Activated CD4-positive, alpha-beta T cell treated with anti-CD3 and anti-CD28 coated beads, Interleukin-2, amount 10 ng/mL, durations not matched to agents 24 days and 14 days (primary cell): ENCODE results near the gene LOC128125822.
"Not testable (repeated sequence)": the region's sequence is repeated elsewhere in the genome, so short reads cannot be mapped to it uniquely, and the experiment has no call there.

Experiments used
- DNase-seq: peaks from one replicate; pipeline ENCODE4 v3.0.0; 2022
- H3K27ac Mint-ChIP-seq: one replicate; pipeline ENCODE4 v1.8.0; 2022; ENCODE audit warnings: mild to moderate bottlenecking, mixed read lengths
- H3K27me3 Mint-ChIP-seq: one replicate; pipeline ENCODE4 v1.8.0; 2022; ENCODE audit warnings: mixed read lengths
- H3K36me3 Mint-ChIP-seq: one replicate; pipeline ENCODE4 v1.8.0; 2022; ENCODE audit warnings: low read depth, mild to moderate bottlenecking, mixed read lengths
- H3K4me1 Mint-ChIP-seq: one replicate; pipeline ENCODE4 v1.8.0; 2021; ENCODE audit warnings: mixed read lengths
- H3K4me3 Mint-ChIP-seq: one replicate; pipeline ENCODE4 v1.8.0; 2022; ENCODE audit warnings: mild to moderate bottlenecking, moderate library complexity, mixed read lengths
- H3K9me3 Mint-ChIP-seq: one replicate; pipeline ENCODE4 v1.8.0; 2021; ENCODE audit warnings: mixed read lengths
- intact Hi-C: fragments of 100-400 bp; cut with micrococcal nuclease; formaldehyde crosslinking; loops from one replicate; pipeline ENCODE4 v1.15.1; 2023

The LOC128125822 gene

DNA sequence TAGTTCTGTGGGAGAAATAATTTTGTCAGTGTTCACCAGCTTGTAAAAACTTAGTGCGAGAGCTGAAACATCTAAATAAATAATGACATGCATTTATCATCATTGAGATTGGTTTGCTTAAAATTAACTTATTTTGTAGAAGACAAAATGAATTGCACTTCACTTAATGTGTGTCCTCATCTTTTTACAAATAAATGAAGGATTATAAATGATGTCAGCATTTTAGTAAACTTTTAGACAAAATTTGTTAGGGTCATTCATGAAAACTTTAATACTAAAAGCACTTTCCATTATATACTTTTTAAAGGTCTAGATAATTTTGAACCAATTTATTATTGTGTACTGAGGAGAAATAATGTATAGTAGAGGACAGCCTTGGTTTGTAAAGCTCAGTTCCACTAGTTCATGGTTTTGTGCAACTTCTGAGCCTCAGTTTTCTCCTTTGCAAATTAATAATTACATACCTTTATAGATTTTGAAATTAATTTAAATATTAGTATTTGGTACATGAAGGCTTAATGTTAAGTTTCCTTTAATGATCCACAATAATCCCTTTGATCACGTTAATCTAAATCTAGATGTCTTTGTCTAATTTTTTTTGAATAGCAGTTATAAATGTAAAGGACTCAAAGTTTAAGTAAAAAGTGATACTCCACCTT is 9.2 kb downstream of the LOC128125822 start:
- peaks cover 6% of the 10 kb centered on the region for H3K4me1 Mint-ChIP-seq
- no peaks in the 10 kb centered on the region for H3K9me3 Mint-ChIP-seq
- no peak for DNase-seq
- peaks cover 45% of the 10 kb centered on the region for H3K36me3 Mint-ChIP-seq
- no peak overlapping the region for H3K4me3 Mint-ChIP-seq
- H3K27ac Mint-ChIP-seq = no peak overlapping the region
- intact Hi-C loops = no loop called here
- peaks cover 1% of the 10 kb centered on the region for H3K27me3 Mint-ChIP-seq

DNA sequence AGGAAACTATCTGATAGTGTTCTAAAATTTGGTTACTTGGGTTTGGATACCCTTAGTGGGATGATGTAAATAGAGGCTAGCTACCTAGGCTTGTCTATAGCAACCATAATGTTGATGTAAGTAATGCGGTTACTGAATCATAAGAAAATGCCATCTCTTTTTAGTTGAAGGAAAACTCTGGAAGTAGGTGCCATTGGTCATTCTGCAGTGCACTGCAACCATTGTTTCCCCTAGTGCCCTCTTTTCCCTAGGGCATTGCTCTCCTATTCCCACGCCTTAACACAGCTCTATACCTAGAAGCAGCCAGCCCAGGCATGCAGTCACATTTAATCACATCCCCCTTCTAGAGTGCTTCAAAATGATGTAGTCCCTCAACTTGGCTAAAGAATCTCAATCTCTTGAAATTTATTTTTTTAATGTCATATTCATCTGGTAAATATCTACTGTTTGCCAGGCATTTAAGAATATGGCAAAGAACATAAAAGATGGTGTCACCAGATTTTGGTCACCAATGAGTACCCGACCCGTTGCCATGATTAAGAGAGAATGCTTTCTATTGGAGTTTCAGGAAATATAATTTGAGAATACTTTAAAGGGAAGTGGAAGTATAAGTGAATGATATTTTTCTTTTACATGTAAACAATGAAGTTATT is 10.4 kb downstream of the LOC128125822 start:
- Mint-ChIP-seq H3K36me3 (peaks cover 34% of the 10 kb centered on the region), H3K9me3 (no peaks in the 10 kb centered on the region), H3K27ac (no peak overlapping the region), H3K4me1 (peaks cover 3% of the 10 kb centered on the region), H3K4me3 (no peak overlapping the region), H3K27me3 (peaks cover 1% of the 10 kb centered on the region)
- DNase-seq = no peak
- intact Hi-C loops = no loop called here

DNA sequence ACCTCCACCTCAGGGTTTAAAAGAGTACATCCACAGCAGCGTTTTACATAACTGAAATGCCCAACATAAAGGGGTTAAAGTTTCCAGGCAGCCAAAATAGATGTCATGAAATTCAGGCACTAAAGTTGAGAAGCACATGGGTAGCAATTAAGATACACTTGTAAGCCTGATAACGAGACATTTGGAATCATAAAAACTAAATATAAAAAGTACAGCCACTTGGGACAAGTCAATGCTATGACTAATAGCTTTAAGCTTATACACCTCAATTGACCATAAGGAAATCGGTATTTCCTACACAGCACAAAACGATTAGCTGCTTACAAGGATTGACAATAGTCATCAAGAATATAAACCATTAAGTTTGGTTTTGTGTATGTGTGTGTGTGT is 11.8 kb downstream of the LOC128125822 start:
- intact Hi-C loops = no loop called here

DNA sequence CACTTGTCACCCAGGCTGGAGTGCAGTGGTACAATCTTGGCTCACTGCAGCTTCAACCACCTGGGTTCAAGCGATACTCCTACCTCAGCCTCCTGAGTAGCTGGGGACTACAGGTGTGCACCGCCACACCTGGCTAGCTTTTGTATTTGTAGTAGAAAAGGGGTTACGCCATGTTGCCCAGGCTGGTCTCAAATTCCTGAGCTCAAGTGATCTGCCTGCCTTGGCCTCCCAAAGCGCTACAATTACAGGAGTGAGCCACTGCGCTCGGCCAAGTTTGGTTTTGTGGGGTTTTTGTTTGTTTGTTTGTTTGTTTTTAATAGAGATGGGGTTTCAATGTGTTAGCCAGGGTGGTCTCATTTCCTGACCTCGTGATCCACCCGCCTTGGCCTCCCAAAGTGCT is 12.3 kb downstream of the LOC128125822 start:
- DNase-seq = no peak
- H3K36me3 Mint-ChIP-seq = peaks cover 30% of the 10 kb centered on the region
- no peaks in the 10 kb centered on the region for H3K9me3 Mint-ChIP-seq
- peaks cover 3% of the 10 kb centered on the region for H3K4me1 Mint-ChIP-seq
- peaks cover 1% of the 10 kb centered on the region for H3K27me3 Mint-ChIP-seq
- H3K27ac Mint-ChIP-seq = no peak overlapping the region
- intact Hi-C loops = no loop called here
- H3K4me3 Mint-ChIP-seq = no peak overlapping the region

More for the DNA sequence above, 11.8 kb downstream of the LOC128125822 start:
- no peak for DNase-seq
- H3K36me3 Mint-ChIP-seq = peaks cover 31% of the 10 kb centered on the region
- no peaks in the 10 kb centered on the region for H3K9me3 Mint-ChIP-seq
- H3K4me1 Mint-ChIP-seq = peaks cover 3% of the 10 kb centered on the region
- no peak overlapping the region for H3K4me3 Mint-ChIP-seq
- peaks cover 1% of the 10 kb centered on the region for H3K27me3 Mint-ChIP-seq
- no peak overlapping the region for H3K27ac Mint-ChIP-seq

DNA sequence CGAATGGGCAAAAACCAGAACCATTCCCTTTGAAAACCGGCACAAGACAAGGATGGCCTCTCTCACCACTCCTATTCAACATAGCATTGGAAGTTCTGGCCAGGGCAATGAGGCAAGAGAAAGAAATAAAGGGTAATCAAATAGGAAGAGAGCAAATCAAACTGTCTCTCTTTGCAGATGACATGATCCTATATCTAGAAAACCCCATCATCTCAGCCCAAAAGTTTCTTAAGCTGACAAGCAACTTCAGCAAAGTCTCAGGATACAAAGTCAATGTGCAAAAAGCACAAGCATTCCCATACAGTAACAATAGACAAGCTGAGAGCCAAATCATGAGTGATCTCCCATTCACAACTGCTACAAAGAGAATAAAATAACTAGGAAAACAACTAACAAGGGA is 13.4 kb downstream of the LOC128125822 start:
- H3K9me3 Mint-ChIP-seq, intact Hi-C loops, H3K27ac Mint-ChIP-seq, DNase-seq, H3K27me3 Mint-ChIP-seq, H3K4me1 Mint-ChIP-seq, H3K4me3 Mint-ChIP-seq: not testable (repeated sequence)
- H3K36me3 Mint-ChIP-seq = peaks cover 19% of the 10 kb centered on the region

DNA sequence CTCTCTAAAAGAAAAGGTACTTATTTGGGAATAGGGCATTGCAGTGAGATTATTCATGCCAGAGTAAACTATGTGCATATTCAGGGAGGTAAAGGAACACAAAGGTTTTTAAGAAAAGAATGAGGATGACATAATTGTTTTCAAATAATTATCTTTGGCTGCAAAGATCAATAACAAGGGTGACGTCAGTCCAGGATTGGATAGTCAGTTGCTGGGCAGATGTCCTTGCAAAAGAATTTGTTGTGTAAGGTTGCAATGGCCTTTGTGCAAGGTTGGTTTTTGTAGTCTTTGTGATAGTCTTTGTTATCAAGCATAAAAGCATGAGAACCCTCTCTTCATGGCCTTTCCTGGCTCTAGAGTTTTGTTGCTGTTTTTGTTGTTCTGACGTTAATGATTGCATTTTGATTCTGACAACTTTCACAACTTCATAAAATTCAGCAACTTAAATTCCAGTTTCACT is 17.7 kb downstream of the LOC128125822 start:
- no peak overlapping the region for H3K27ac Mint-ChIP-seq
- H3K9me3 Mint-ChIP-seq = no peaks in the 10 kb centered on the region
- DNase-seq = no peak
- no peak overlapping the region for H3K4me3 Mint-ChIP-seq
- peaks cover 1% of the 10 kb centered on the region for H3K27me3 Mint-ChIP-seq
- H3K36me3 Mint-ChIP-seq = no peaks in the 10 kb centered on the region
- intact Hi-C loops = no loop called here
- H3K4me1 Mint-ChIP-seq = peaks cover 3% of the 10 kb centered on the region

DNA sequence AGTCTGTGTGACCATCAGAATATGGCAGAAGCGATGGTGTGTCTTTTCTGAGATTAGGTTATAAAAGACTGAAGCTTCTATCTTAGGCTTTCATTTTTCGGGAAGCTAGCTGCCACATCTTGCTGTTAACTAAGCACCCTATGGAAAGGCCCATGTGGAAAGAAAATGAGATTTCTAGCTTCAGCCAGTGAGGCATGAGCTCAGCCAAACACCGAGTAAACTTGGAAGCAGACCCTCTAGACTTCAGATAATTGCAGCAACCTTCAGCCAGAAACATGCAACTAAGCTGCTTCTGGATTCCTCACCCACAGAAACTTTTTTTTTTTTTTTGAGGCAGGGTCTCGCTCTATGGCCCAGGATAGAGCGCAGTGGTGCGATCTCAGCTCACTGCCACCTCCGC is 20.6 kb downstream of the LOC128125822 start:
- H3K4me1 Mint-ChIP-seq = peaks cover 3% of the 10 kb centered on the region
- H3K36me3 Mint-ChIP-seq = no peaks in the 10 kb centered on the region
- H3K27me3 Mint-ChIP-seq = peaks cover 5% of the 10 kb centered on the region
- H3K4me3 Mint-ChIP-seq = no peak overlapping the region
- no peak for DNase-seq
- intact Hi-C loops = no loop called here
- no peak overlapping the region for H3K27ac Mint-ChIP-seq
- no peaks in the 10 kb centered on the region for H3K9me3 Mint-ChIP-seq

DNA sequence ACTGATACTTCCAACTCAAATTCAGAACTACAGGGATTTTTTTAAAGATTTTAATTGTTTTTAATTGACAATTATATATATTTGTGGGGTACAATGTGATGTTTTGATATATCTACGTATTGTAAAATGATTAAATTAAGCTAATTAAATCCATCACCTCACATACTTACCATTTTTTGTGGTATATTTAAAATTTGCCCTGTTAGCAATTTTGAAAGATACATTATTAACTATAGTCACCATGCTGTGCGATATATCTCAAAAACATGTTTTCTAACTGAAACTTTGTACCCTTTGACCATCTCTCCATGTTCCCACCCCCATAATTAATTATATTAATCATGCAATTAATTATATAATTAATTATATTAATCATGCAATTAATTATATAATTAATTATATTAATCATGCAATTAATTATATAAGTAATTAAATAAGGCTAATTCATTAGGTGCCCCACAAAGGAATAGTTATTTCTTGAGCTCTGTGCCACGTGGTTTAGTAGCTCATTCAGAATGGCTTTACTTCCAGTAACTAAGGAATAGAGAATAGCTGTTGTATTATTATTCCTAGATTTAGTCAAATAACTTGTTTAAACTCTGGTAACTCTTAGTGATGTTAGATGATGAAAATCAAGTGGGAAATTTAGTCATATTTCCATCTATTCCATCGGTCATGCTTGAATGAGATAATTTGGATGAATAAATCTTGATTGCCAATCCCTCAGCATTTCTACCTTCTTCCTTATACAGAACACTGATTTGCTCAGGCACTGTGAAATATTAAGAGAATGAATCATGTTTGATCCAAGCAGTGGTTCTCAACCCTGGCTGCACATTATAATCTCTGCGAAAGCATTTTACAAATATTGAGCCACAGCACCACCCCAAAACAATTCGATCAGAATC is 25.1 kb downstream of the LOC128125822 start:
- Mint-ChIP-seq H3K4me3 (peak overlapping the region; percentile 90), H3K36me3 (no peaks in the 10 kb centered on the region), H3K27me3 (peaks cover 5% of the 10 kb centered on the region), H3K27ac (no peak overlapping the region), H3K9me3 (no peaks in the 10 kb centered on the region), H3K4me1 (peaks cover 16% of the 10 kb centered on the region)
- intact Hi-C loops = loop anchor here (1.0 to 5.0 kb wide), 5 partner anchors 25 to 245 kb away; partner anchors contain the start of genes LOC128125822, PHF3 and PTP4A1
- no peak for DNase-seq

DNA sequence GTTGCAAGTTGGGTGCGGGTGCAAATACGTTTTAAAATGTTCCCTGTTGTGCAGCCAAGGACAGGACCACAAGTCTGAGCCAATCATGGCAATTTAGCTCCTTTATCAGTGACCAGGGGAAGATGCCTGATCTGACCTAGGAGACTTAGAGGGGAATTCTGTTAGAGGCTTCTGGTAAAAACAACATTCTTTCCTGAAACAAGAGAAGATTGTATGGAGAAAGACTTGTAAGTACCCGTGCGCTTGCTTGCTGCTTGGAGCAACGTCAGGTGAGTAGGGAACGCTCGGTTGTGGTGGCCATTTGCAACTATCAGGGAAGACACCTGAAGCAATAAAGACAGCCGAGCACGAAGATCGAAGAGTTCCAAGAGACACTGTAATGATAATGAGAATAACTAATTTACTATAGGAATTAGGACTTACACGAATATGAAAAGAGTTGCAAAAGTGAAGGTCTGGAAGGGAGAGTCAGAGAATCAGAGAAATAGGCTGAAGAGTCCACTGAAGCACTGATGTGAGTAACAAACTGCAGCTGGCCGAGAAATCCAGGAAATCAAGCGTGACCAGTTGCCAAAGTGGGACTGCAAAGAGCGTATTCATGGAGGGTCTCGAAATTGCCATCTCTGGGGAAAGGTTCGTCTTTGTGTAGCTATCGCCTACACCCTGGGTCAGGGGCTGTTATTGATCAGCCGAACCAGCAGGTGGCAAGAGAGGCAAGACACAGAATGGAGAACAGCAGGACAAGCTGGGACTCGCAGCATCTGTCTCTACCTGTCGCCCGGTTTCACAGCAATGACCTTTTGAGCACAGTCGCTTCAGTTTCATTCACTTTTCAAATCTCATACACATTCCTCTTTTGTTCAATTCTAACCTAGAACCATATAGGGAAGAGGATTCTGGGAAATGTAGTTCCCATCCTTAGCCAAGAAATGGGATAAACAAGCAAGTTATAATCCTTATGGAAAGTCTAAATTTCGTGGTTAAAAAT is 26.1 kb downstream of the LOC128125822 start:
- Mint-ChIP-seq H3K27ac (no peak overlapping the region), H3K9me3 (no peaks in the 10 kb centered on the region), H3K36me3 (no peaks in the 10 kb centered on the region), H3K4me1 (peaks cover 16% of the 10 kb centered on the region), H3K27me3 (peaks cover 5% of the 10 kb centered on the region), H3K4me3 (peak overlapping the region; percentile 90)
- peak; percentile 92 for DNase-seq
- intact Hi-C loops = loop anchor here (1.0 to 5.0 kb wide), 5 partner anchors 26 to 246 kb away; partner anchors contain the start of genes LOC128125822, PHF3 and PTP4A1

DNA sequence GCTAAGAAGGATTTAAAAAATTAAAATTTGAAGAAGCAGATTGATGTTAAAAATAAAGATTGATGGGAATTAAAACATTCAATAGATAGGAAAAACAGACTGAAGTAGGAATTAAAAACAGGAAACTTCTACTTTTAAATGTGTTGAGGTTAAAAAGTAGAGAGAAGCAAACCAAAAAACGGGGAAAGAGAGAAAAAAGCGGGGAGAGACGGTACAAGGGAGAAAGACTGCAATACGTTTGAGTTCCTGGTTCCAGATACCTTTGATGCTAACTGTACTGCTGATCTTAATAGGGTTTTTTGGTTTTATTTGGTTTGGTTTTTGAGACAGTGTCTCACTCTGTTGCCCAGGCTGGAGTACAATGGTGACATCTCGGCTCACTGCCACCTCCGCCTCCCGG is 27.0 kb downstream of the LOC128125822 start:
- Mint-ChIP-seq H3K9me3 (no peaks in the 10 kb centered on the region), H3K27ac (no peak overlapping the region), H3K4me3 (no peak overlapping the region), H3K27me3 (peaks cover 5% of the 10 kb centered on the region), H3K4me1 (peaks cover 16% of the 10 kb centered on the region), H3K36me3 (no peaks in the 10 kb centered on the region)
- intact Hi-C loops = loop anchor here (2.0 to 5.0 kb wide), 2 partner anchors 88 to 246 kb away; no protein-coding TSS in a partner anchor
- DNase-seq = no peak

DNA sequence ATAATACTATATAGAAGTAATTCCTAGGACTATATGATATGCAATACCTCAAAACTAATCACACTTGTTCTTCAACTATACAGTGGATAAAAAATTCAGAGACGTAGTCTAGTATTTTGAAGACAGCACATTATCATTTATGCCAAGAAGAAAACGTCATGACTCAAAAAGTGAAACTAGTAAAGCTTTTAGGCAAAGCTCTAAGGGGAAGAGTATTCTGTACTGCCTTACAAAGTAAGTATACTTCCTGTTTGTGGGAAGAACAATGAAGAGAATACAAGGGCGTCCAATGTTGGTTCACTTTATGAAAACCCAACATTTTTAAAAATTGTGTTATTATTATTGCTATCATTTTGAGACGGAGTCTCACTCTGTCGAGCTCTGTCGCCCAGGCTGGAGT is 27.9 kb downstream of the LOC128125822 start:
- Mint-ChIP-seq H3K4me3 (no peak overlapping the region), H3K27ac (no peak overlapping the region), H3K36me3 (no peaks in the 10 kb centered on the region), H3K4me1 (peaks cover 16% of the 10 kb centered on the region), H3K27me3 (peaks cover 6% of the 10 kb centered on the region), H3K9me3 (no peaks in the 10 kb centered on the region)
- intact Hi-C loops = no loop called here
- no peak for DNase-seq

DNA sequence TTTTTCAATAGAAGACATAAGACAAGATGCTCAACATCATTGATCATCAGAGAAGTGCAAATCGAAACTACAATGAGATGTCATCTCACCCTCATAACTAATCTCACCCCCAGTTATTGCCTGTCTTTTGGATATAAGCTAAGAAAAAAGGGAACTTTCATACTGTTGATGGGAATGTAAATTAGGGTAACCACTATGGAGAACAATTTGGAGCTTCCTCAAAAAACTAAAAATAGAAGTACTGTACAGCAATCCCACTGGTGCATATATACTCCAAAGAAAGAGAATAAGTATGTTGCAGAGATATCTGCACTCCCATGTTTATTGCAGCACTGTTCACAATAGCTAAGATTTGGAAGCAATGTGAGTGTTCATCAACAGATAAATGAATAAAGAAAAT is 37.0 kb downstream of the LOC128125822 start:
- Mint-ChIP-seq H3K4me1 (no peaks in the 10 kb centered on the region), H3K4me3 (no peak overlapping the region), H3K9me3 (no peaks in the 10 kb centered on the region), H3K27me3 (peaks cover 13% of the 10 kb centered on the region), H3K27ac (no peak overlapping the region), H3K36me3 (no peaks in the 10 kb centered on the region)
- intact Hi-C loops = no loop called here
- no peak for DNase-seq

DNA sequence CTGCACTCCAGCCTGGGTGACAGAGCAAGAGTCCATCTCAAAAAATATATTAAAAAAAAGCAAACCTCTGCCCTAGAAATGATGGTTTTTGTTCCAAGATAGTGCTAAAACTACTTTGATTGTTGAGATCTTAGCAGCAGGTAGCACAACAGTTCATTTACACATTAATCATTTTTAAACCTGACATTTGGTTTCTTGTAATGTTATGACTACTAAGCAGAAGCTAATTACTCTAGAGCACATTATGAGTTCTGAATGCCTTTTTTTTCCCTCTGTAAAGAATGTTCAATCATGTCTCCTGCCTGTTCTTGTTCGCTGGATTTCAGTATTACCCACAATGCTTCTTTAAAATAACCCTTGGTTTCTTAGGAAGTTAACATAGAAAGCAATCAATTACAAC is 38.7 kb downstream of the LOC128125822 start:
- intact Hi-C loops = no loop called here
- H3K27ac Mint-ChIP-seq = no peak overlapping the region
- H3K4me1 Mint-ChIP-seq = no peaks in the 10 kb centered on the region
- no peaks in the 10 kb centered on the region for H3K9me3 Mint-ChIP-seq
- DNase-seq = no peak
- H3K36me3 Mint-ChIP-seq = no peaks in the 10 kb centered on the region
- peaks cover 11% of the 10 kb centered on the region for H3K27me3 Mint-ChIP-seq
- H3K4me3 Mint-ChIP-seq = no peak overlapping the region
